IMR-90 (cell line): ENCODE data around the gene SCNN1B. TPM values are rescaled to one million over a fixed set of nuclear protein-coding genes. Genes with fewer than 3 reads are reported as not detected.

Experiments
- ATAC-seq: fragments of 200-7000 bp; cut with Tn5 transposase; 2 replicates; pipeline ENCODE4 v1.9.1; 2020; ENCODE audit warnings: low read depth, mild to moderate bottlenecking, moderate library complexity
- BruUV-seq: library from RNA; stranded (reverse); fragments of 400-500 nt; replicated peaks from 2 replicates; lab custom pipeline; 2021; lab: Mats Ljungman, UMichigan
- CTCF ChIA-PET: fragments of 300-600 bp; formaldehyde crosslinking; extraction: SDS; loops from one replicate; lab custom pipeline; 2021; ENCODE audit warnings: antibody characterized with exemption; lab: Yijun Ruan, JAX
- POLR2A ChIA-PET: fragments of 300-600 bp; sonication (Branson Sonifier 250); formaldehyde crosslinking; loops from one replicate; lab custom pipeline; 2022; ENCODE audit warnings: antibody characterized with exemption; ENCODE audit not compliant: unreplicated experiment; lab: Charles Lee
- DNase-seq: peaks from one replicate; pipeline ENCODE4 v3.0.0; 2013
- H2AFZ ChIP-seq: replicated peaks from 2 replicates; pipeline ENCODE3; 2013; ENCODE audit warnings: low read length, mild to moderate bottlenecking; ENCODE audit not compliant: poor library complexity
- H2AK5ac ChIP-seq: 2 replicates; pipeline ENCODE4 v1.6.1; 2013; ENCODE audit warnings: low read depth, low read length, inconsistent platforms
- H2AK9ac ChIP-seq: replicated peaks from 2 replicates; pipeline ENCODE3; 2013; ENCODE audit warnings: mild to moderate bottlenecking, low read depth, low read length, moderate library complexity; ENCODE audit not compliant: poor library complexity
- H2BK120ac ChIP-seq: 2 replicates; pipeline ENCODE4 v1.6.1; 2013; ENCODE audit warnings: low read depth, low read length, inconsistent platforms
- H2BK15ac ChIP-seq: 3 replicates; pipeline ENCODE4 v1.6.1; 2013; ENCODE audit warnings: low read depth, low read length, inconsistent platforms
- H2BK20ac ChIP-seq: 2 replicates; pipeline ENCODE4 v1.6.1; 2013; ENCODE audit warnings: low read depth, mild to moderate bottlenecking, inconsistent platforms, low read length, moderate library complexity
- H2BK5ac ChIP-seq: 2 replicates; pipeline ENCODE4 v1.6.1; 2013; ENCODE audit warnings: mild to moderate bottlenecking, low read depth, low read length, inconsistent platforms; ENCODE audit not compliant: poor library complexity, severe bottlenecking
- H3K14ac ChIP-seq: replicated peaks from 2 replicates; pipeline ENCODE4 v1.6.1; 2013; ENCODE audit warnings: low read depth, low read length, inconsistent platforms
- H3K18ac ChIP-seq: 2 replicates; pipeline ENCODE4 v1.6.1; 2013; ENCODE audit warnings: low read depth, low read length, control low read depth
- H3K23ac ChIP-seq: 2 replicates; pipeline ENCODE4 v1.6.1; 2013; ENCODE audit warnings: low read depth, low read length, inconsistent platforms
- H3K27ac ChIP-seq: 2 replicates; pipeline ENCODE4 v1.5.1; 2013; ENCODE audit warnings: mild to moderate bottlenecking, control low read depth, low read length; ENCODE audit not compliant: insufficient read depth
- H3K27me3 ChIP-seq: 2 replicates; pipeline ENCODE4 v1.6.1; 2013; ENCODE audit warnings: low read length; ENCODE audit not compliant: control insufficient read depth, insufficient read depth
- H3K36me3 ChIP-seq: 2 replicates; pipeline ENCODE4 v1.6.1; 2013; ENCODE audit warnings: low read length, mixed read lengths; ENCODE audit not compliant: control insufficient read depth, insufficient read depth
- H3K4ac ChIP-seq: 2 replicates; pipeline ENCODE4 v1.6.1; 2013; ENCODE audit warnings: low read depth, low read length, inconsistent platforms
- H3K4me1 ChIP-seq: 2 replicates; pipeline ENCODE4 v1.6.1; 2013; ENCODE audit warnings: low read length, mixed read lengths; ENCODE audit not compliant: control insufficient read depth, insufficient read depth
- H3K4me2 ChIP-seq: 2 replicates; pipeline ENCODE4 v1.6.1; 2013; ENCODE audit warnings: low read depth, mild to moderate bottlenecking, control low read depth, low read length, moderate library complexity
- H3K4me3 ChIP-seq: 2 replicates; pipeline ENCODE4 v1.5.1; 2013; ENCODE audit warnings: low read depth, mild to moderate bottlenecking, control low read depth, low read length, moderate library complexity; ENCODE audit not compliant: insufficient read depth
- H3K56ac ChIP-seq: 2 replicates; pipeline ENCODE4 v1.6.1; 2013; ENCODE audit warnings: low read length, inconsistent platforms; ENCODE audit not compliant: insufficient read depth; ENCODE audit errors: extremely low read depth
- H3K79me1 ChIP-seq, 2 experiments: 2 replicates each; pipeline ENCODE4 v1.6.1; 2013; ENCODE audit warnings: low read length in 2 of 2, inconsistent platforms in 1 of 2, low read depth in 1 of 2
- H3K9ac ChIP-seq: 2 replicates; pipeline ENCODE4 v1.6.1; 2013; ENCODE audit warnings: low read depth, low read length, control low read depth
- H3K9me1 ChIP-seq: 2 replicates; pipeline ENCODE4 v1.6.1; 2013; ENCODE audit warnings: low read length, inconsistent platforms; ENCODE audit not compliant: insufficient read depth
- H3K9me3 ChIP-seq: 2 replicates; pipeline ENCODE4 v1.6.1; 2013; ENCODE audit warnings: low read length; ENCODE audit not compliant: control insufficient read depth, insufficient read depth
- H4K20me1 ChIP-seq: 2 replicates; pipeline ENCODE4 v1.6.1; 2013; ENCODE audit warnings: low read length, inconsistent platforms; ENCODE audit not compliant: insufficient read depth
- H4K5ac ChIP-seq: 2 replicates; pipeline ENCODE4 v1.6.1; 2013; ENCODE audit warnings: mild to moderate bottlenecking, low read depth, low read length, control low read depth
- H4K8ac ChIP-seq, 2 experiments: 2 replicates each; pipeline ENCODE4 v1.6.1; 2013; ENCODE audit warnings: low read depth in 2 of 2, low read length in 2 of 2, control low read depth in 1 of 2, inconsistent platforms in 1 of 2
- H4K91ac ChIP-seq: 2 replicates; pipeline ENCODE4 v1.6.1; 2013; ENCODE audit warnings: low read depth, low read length, inconsistent platforms; ENCODE audit not compliant: insufficient read depth
- MXI1 ChIP-seq: IDR thresholded peaks from 2 replicates; pipeline ENCODE4 v1.6.1; 2012; ENCODE audit warnings: low read depth, mild to moderate bottlenecking, low read length, moderate library complexity, borderline replicate concordance
- RCOR1 ChIP-seq: IDR thresholded peaks from 2 replicates; pipeline ENCODE4 v1.6.1; 2012; ENCODE audit warnings: mild to moderate bottlenecking, low read length, improper control_type of control experiment; ENCODE audit not compliant: insufficient replicate concordance
- SMC3 ChIP-seq: fragments of 150-350 bp; IDR thresholded peaks from 2 replicates; pipeline ENCODE4 v1.6.1; 2016; ENCODE audit warnings: low read depth, mild to moderate bottlenecking, antibody characterized with exemption, low read length, moderate library complexity
- USF2 ChIP-seq: fragments of 150-350 bp; IDR thresholded peaks from 2 replicates; pipeline ENCODE4 v1.6.1; 2017; ENCODE audit warnings: mild to moderate bottlenecking, antibody characterized with exemption, low read length, low read depth
- WGBS, 2 experiments: methylation state at CpG; one replicate each; pipeline versions ENCODE4 v1.1.5 to v1.1.7; 2013; ENCODE audit warnings: missing lambda C conversion rate in 2 of 2; ENCODE audit not compliant: insufficient read length in 1 of 2; ENCODE audit errors: extremely low coverage in 2 of 2; 5-methylcytosine and 5-hydroxymethylcytosine counted together
- dilution Hi-C: fragments of 300-500 bp; cut with HindIII; formaldehyde crosslinking; loops from one replicate; pipeline ENCODE4 v1.14.3; 2018; ENCODE audit warnings: low sequenced_read_pairs; ENCODE audit not compliant: unreplicated experiment
- in situ Hi-C: fragments of 300-500 bp; cut with MboI; formaldehyde crosslinking; loops from 3 replicates; pipeline ENCODE4 v1.14.3; 2019; ENCODE audit warnings: low sequenced_read_pairs, inconsistent platforms, mixed read lengths
- intact Hi-C: fragments of 100-400 bp; cut with micrococcal nuclease; formaldehyde crosslinking; loops from 2 replicates; pipeline ENCODE4 v1.10.0; 2022
- polyA plus RNA-seq, 3 experiments: library from polyadenylated mRNA; depleted of rRNA; stranded (reverse); fragments of >200 nt; gene quantifications; 2 replicates each; pipeline ENCODE4 v1.2.3, GENCODE V29; 2012; ENCODE audit warnings: low replicate concordance in 1 of 3
- total RNA-seq: library from RNA; depleted of rRNA; stranded (reverse); fragments of >200 nt; gene quantifications from 2 replicates; pipeline ENCODE4 v1.2.3, GENCODE V29; 2012

SCNN1B gene
- total and polyA plus RNA-seq, 2 of the 4 experiments (the other 2 are of a cell fraction), result not detected

DNA sequence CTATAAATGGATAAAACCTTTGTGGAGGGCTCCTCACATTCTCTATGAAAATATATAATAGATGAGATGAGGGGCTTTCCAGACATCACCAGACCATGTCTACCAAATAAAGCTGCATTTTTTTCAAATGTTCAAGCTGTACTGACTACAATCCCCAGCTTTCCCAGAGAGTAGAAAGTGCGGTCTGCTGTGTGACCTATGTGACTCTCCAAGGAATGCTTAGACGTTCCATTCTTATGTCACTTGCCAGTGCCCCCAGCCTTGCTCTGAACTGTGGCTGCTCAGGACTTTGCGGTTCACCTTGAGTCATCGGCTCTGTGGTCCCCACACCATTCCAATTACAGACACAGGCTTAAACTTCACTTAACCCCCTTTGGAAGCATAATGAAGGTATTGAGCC lies 47.8 kb upstream of the SCNN1B start:
- H3K36me3 ChIP-seq, result no peaks in the 10 kb centered on the region
- H2BK120ac ChIP-seq, result no peak overlapping the region
- H3K18ac ChIP-seq, result no peak overlapping the region
- no peak overlapping the region for H2BK20ac ChIP-seq
- peak overlapping the region; percentile 51 for H2AFZ ChIP-seq
- H3K9ac ChIP-seq, result no peak overlapping the region
- ChIA-PET CTCF (no interaction called here), POLR2A (no interaction called here)
- H2BK15ac ChIP-seq, result no peak overlapping the region
- H4K5ac ChIP-seq, result no peak overlapping the region
- H3K23ac ChIP-seq, result no peak overlapping the region
- H4K20me1 ChIP-seq, result no peaks in the 10 kb centered on the region
- intact Hi-C loops, result no loop called here
- in situ Hi-C loops, result no loop called here
- no TSS peak for BruUV-seq
- no peak for ATAC-seq
- H3K4ac ChIP-seq, result no peak overlapping the region
- no peak overlapping the region for H3K56ac ChIP-seq
- H2BK5ac ChIP-seq, result no peak overlapping the region
- H4K8ac ChIP-seq, result no peak overlapping the region
- no peak overlapping the region for H3K4me3 ChIP-seq
- H3K27me3 ChIP-seq, result peaks cover 1% of the 10 kb centered on the region; the same call in 1 of the 2 replicates
- H3K9me1 ChIP-seq, result no peaks in the 10 kb centered on the region
- no peak overlapping the region for H4K91ac ChIP-seq
- H2AK9ac ChIP-seq, result no peak overlapping the region
- TF ChIP-seq MXI1 (no peak), USF2 (no peak), RCOR1 (no peak), SMC3 (no peak)
- H3K14ac ChIP-seq, result no peak overlapping the region
- no peak overlapping the region for H3K4me2 ChIP-seq
- dilution Hi-C loops, result no loop called here
- H2AK5ac ChIP-seq, result no peak overlapping the region
- H3K9me3 ChIP-seq, result no peaks in the 10 kb centered on the region
- H3K27ac ChIP-seq, result no peak overlapping the region
- WGBS, 2 experiments, result 60% methylated on average over 1 of the region's 4 CpGs; no CpG with 5 or more reads in 1 of the 2 experiments
- H3K79me1 ChIP-seq, result no peaks in the 10 kb centered on the region
- H3K4me1 ChIP-seq, result no peaks in the 10 kb centered on the region
- peak; percentile 48 for DNase-seq
